ENCODE measurements around the gene SORBS1.

The SORBS1 gene

GRCh38 chr10:95343573-95343972 is 217.6 kb downstream of the SORBS1 start:
- DNase-seq (ENCODE audit: low read depth) = no peak

- DNase-seq (ENCODE audit: low read depth) = peak; percentile 84
These were observed 219.4 kb downstream of the SORBS1 start for GRCh38 chr10:95341716-95342130.

DNA sequence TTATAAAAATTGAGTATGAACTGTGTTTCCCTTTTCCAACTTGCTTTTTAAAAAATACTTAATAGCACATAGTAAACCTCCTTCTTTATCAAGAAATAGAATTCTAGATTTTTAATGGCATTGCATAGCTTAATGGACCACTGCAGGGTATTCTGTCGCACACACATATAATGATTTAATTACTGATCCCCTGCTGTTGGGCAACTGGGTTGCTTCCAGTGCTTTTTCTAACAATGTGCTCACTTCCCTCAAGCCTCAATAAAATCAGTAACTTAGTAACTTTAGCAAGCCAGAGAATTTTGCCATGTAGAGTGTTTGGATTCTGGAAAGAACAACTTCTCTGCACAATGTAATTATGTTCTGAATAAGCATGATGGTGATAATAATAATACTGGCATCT is 221.3 kb downstream of the SORBS1 start:
- no peak for DNase-seq (ENCODE audit: low read depth)

GRCh38 chr10:95337423-95338160 is 223.6 kb downstream of the SORBS1 start:
- no peak for DNase-seq (ENCODE audit: low read depth)

DNA sequence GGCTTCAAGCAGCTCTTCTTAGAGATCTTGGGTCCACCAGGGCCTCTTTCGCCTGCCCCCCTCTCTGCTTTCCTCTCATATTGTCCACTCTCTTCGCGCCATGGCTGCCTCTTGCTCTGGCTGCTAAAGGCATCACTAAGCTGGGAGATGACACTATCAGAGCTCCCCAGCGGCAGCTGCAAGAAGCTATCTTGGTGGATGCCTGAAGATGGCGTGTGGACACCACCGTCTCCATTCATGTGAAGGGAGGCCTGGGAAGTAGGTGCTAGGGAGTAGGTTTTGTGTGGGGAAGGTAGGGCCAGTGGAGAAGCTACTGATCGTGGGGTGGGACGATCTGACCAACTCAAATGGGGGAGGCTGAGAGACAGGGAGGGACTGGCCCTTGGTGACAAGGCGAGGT is 224.5 kb downstream of the SORBS1 start:
- no peak for DNase-seq (ENCODE audit: low read depth)

- DNase-seq (ENCODE audit: low read depth) = no peak
These were observed 225.1 kb downstream of the SORBS1 start for GRCh38 chr10:95335933-95336699.

DNA sequence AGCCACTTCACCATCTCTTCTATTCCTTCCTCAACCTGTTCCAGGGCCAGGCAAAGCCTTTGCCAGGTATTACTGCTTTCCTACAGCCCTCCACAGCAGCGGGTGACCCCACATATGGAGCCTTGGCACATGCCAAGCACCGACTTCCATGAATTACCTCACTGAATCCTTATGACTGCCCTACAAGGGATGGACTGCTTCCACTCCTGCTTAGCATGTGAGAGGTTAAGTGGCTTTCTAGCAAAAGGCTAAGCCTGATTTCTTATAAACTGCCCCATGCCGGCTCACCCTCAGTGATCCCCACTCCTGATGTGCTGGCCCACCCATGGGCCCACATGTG is 226.4 kb downstream of the SORBS1 start:
- no peak for DNase-seq (ENCODE audit: low read depth)

DNA sequence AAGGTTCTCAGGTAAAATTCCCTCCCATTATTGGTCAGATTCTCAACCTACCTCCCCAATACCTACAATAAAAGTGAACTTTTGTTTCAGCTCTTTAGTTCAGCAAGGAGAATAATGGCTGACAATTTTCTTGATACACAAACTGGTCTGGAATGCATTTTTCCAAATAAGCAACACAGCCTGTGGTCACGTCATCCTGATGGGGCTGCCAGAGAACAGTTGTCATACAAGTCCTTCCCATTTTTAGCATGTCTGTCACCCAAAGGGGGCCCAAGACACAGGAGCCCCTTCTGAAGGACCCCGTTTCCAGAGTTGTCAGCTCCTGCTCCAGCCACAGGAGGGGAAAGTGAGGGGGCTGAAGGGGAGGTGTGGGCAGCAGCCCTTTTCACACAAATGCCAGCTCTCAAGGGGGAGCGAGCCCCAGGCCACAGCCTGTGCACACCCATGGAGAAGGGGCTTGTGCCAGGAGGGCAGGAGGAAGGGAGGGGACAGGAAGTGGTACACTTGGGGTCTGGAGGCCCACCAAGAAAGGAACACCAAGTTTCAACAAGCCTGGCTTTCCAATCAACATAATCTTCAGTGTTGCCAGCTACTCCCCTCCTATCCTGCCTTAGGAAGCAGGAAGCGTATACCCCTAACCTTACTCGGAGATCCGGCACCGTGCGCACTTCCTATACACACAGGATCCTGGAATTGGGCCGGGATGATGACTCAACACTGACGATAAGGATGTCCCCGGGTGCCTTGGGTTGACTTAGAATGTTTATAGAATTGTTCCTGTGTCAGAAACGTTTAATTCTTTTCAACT is 227.0 kb downstream of the SORBS1 start:
- DNase-seq (ENCODE audit: low read depth) = peak; percentile 70

GRCh38 chr10:95332666-95333249 is 228.4 kb downstream of the SORBS1 start:
- no peak for DNase-seq (ENCODE audit: low read depth)

GRCh38 chr10:95331596-95332130 is 229.5 kb downstream of the SORBS1 start:
- no peak for DNase-seq (ENCODE audit: low read depth)

- DNase-seq (ENCODE audit: low read depth) = no peak
These were observed 230.2 kb downstream of the SORBS1 start for GRCh38 chr10:95330966-95331453.

- DNase-seq (ENCODE audit: low read depth) = no peak
These were observed 231.9 kb downstream of the SORBS1 start for GRCh38 chr10:95329296-95329695.

GRCh38 chr10:95328013-95328412 is 233.2 kb downstream of the SORBS1 start:
- no peak for DNase-seq (ENCODE audit: low read depth)

- DNase-seq (ENCODE audit: low read depth) = peak; percentile 58
These were observed 233.8 kb downstream of the SORBS1 start for GRCh38 chr10:95327367-95327766.

- DNase-seq (ENCODE audit: low read depth) = no peak
These were observed 234.8 kb downstream of the SORBS1 start for GRCh38 chr10:95326396-95326795.

- no peak for DNase-seq (ENCODE audit: low read depth)
These were observed 235.3 kb downstream of the SORBS1 start for GRCh38 chr10:95325863-95326262.

DNA sequence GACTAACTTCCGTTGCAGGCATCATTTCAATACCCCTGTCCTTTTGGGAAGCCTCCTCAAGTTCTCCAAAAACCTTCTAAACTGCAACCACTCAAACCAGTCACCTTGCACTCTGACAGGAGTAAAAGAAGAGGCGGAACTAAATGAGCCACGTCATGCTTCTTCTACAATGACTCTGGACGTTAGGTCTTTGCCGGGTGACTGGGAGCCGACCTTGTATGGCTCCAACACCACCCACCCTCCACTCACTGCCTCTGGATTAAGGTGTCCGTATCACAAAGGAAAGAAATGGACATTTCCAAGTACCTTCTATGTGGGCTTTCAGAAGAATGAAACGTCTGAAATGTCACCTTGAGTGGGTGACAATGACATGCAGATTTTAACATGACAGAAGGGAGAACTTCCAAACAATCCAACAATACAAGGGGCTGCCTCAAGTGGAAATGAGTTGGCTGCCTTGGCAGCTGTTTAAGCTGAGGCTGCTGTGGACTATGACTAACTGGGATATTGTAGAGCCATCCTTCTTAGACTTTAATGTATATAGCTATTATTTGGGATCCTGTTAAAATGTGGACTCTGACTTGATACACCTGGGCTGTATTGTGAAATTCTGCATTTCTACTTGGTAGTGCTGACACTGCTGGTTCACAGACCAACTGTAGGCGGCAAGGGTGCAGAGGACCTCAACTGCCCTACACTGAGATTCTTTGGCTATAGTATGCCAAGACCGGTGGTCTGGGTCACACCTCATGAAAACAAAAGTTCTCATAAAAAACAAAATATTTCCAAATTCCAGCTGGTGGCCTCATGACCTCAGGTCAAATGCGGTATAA is 236.5 kb downstream of the SORBS1 start:
- DNase-seq (ENCODE audit: low read depth) = no peak

- DNase-seq (ENCODE audit: low read depth) = peak; percentile 22
These were observed 239.4 kb downstream of the SORBS1 start for GRCh38 chr10:95321554-95322301.

GRCh38 chr10:95319239-95319638 is 241.9 kb downstream of the SORBS1 start:
- DNase-seq (ENCODE audit: low read depth) = no peak

DNA sequence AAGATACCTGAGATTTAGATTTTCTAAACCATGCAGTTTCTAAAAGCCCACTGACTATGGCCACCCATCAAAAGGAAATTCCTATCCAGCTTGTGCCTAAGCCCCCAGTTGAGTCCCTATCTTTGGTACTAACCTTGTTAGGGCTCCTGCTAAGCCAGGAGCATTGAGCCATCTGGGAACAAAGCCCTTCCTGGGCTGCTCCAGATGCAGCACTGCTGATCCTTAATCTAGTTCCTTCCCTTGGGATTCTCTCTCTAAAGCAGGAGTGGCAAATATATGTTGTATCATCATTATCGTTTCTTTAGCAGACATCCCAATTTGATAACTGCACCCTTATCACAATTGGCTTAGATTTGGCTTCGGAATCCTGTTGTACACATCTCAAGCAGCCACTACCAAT is 245.7 kb downstream of the SORBS1 start:
- DNase-seq (ENCODE audit: low read depth) = no peak

Measured in amniotic epithelial cell (primary cell).